Retinal pigment epithelial cell (primary cell): Measurements from ENCODE around the gene MEDAG.

Source experiments
- DNase-seq: peaks from one replicate; pipeline ENCODE4 v3.0.0-alpha.2; 2010; ENCODE audit warnings: low read depth
- H3K4me3 ChIP-seq: 2 replicates; pipeline ENCODE4 v1.5.1; 2011; ENCODE audit warnings: mild to moderate bottlenecking, low read length, control low read depth, moderate library complexity
- CTCF ChIP-seq: conservative IDR thresholded peaks from 2 replicates; pipeline ENCODE4 v1.5.1; 2011; ENCODE audit warnings: low read depth, low read length, control low read depth, inconsistent platforms

MEDAG gene

GRCh38 chr13:30907121-30907861 lies 1.2 kb downstream of the MEDAG start:
- no peak overlapping the region for H3K4me3 ChIP-seq
- TF ChIP-seq CTCF = no peak
- no peak for DNase-seq

- H3K4me3 ChIP-seq = no peak overlapping the region
- TF ChIP-seq CTCF = no peak
- no peak for DNase-seq
Measured at GRCh38 chr13:30908416-30908980, 2.4 kb downstream of the MEDAG start.

GRCh38 chr13:30910676-30911075 lies 4.6 kb downstream of the MEDAG start:
- DNase-seq = no peak
- H3K4me3 ChIP-seq = no peak overlapping the region
- TF ChIP-seq CTCF = no peak

GRCh38 chr13:30915691-30916541 lies 9.8 kb downstream of the MEDAG start:
- no peak for TF ChIP-seq CTCF
- no peak overlapping the region for H3K4me3 ChIP-seq

GRCh38 chr13:30916991-30917390 lies 10.9 kb downstream of the MEDAG start:
- TF ChIP-seq CTCF = no peak
- H3K4me3 ChIP-seq = no peak overlapping the region
- no peak for DNase-seq

More at GRCh38 chr13:30915691-30916541, 9.8 kb downstream of the MEDAG start:
- no peak for DNase-seq

GRCh38 chr13:30918662-30919405 lies 12.8 kb downstream of the MEDAG start:
- no peak overlapping the region for H3K4me3 ChIP-seq
- TF ChIP-seq CTCF = no peak
- no peak for DNase-seq
